ENCODE data around the gene TBL1Y. TPM values are rescaled to one million over a fixed set of nuclear protein-coding genes. Genes with fewer than 3 reads are reported as not detected.

TBL1Y gene
- total RNA-seq, 1 experiment from 2014 or later, result not detected

DNA sequence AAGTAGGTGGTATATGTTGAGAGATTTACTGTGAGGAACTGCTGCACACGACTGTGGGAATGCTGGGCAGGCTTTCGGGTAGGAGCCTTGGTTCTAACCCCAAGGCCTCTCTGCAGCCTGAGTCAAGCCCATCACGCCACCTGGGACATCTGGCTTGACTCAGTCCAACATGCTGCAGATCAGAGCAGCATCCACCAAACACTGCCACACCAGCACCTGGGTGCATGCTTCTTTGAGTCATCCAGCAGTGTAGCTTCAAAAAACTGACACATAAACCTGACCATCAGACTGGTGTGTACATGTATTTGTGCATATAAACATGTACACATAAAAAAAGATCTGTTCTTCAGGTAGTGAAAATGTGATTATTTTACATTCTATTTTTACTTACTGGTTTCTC lies 217.7 kb downstream of the TBL1Y start:
- DNase-seq (ENCODE audit: low read depth), result no peak
- in situ Hi-C loops (cut with HindIII; ENCODE audit: low pct_unique_long_range_greater_than_20kb, low sequenced_read_pairs), result no loop called here

Other genes starting within 250 kb of the TBL1Y start
- not detected in 2 replicates for gene AMELY, start 1.1 kb downstream of the TBL1Y start, total RNA-seq (2014; rRNA removed; shearing (Covaris generic); ENCODE audit: low replicate concordance)

All from Caki2 (cell line).